Activated T-cell treated with anti-CD3 and anti-CD28 coated beads, Interleukin-2, amount 50 U/mL, for 72 hours (primary cell): Measurements from ENCODE around the gene GNG13. TPM values are rescaled to one million over a fixed set of nuclear protein-coding genes. Genes with fewer than 3 reads are reported as not detected.
"Not testable (repeated sequence)": the region's sequence is repeated elsewhere in the genome, so short reads cannot be mapped to it uniquely, and the experiment has no call there.

ENCODE experiments used
- ATAC-seq, 2 donors: fragments of 150-1000 bp; cut with Tn5 transposase; replicated peaks in 1 of 2; 2 replicates each; pipeline ENCODE4 v1.10.0; 2021; ENCODE audit warnings: moderate library complexity in 2 of 2, mild to moderate bottlenecking in 1 of 2
- DNase-seq, 2 donors: peaks; one replicate each; pipeline ENCODE4 v3.0.0; 2021 to 2022; ENCODE audit warnings: mixed read lengths in 1 of 2
- H3K27ac Mint-ChIP-seq: one replicate; pipeline ENCODE4 v1.8.0; 2022; ENCODE audit warnings: mild to moderate bottlenecking, moderate library complexity, mixed read lengths
- H3K27me3 Mint-ChIP-seq: one replicate; pipeline ENCODE4 v1.8.0; 2022; ENCODE audit warnings: low read depth, mixed read lengths
- H3K36me3 Mint-ChIP-seq, 2 donors: one replicate each; pipeline ENCODE4 v1.8.0; 2022; ENCODE audit warnings: mixed read lengths in 2 of 2, mild to moderate bottlenecking in 1 of 2; ENCODE audit not compliant: insufficient read depth in 2 of 2
- H3K4me1 Mint-ChIP-seq: one replicate; pipeline ENCODE4 v1.8.0; 2022; ENCODE audit warnings: low read depth, mixed read lengths
- H3K4me3 Mint-ChIP-seq, 2 donors: one replicate each; pipeline ENCODE4 v1.8.0; 2022; ENCODE audit warnings: mild to moderate bottlenecking in 2 of 2, mixed read lengths in 2 of 2, moderate library complexity in 2 of 2
- H3K9me3 Mint-ChIP-seq, 2 donors: one replicate each; pipeline ENCODE4 v1.8.0; 2022; ENCODE audit warnings: mixed read lengths in 2 of 2
- total RNA-seq, 2 donors: library from RNA; stranded (reverse); gene quantifications; one replicate each; pipeline ENCODE4 v1.2.3, GENCODE V29; 2022

GNG13 gene
- total RNA-seq, 2 donors from 2014 or later: not detected

DNA sequence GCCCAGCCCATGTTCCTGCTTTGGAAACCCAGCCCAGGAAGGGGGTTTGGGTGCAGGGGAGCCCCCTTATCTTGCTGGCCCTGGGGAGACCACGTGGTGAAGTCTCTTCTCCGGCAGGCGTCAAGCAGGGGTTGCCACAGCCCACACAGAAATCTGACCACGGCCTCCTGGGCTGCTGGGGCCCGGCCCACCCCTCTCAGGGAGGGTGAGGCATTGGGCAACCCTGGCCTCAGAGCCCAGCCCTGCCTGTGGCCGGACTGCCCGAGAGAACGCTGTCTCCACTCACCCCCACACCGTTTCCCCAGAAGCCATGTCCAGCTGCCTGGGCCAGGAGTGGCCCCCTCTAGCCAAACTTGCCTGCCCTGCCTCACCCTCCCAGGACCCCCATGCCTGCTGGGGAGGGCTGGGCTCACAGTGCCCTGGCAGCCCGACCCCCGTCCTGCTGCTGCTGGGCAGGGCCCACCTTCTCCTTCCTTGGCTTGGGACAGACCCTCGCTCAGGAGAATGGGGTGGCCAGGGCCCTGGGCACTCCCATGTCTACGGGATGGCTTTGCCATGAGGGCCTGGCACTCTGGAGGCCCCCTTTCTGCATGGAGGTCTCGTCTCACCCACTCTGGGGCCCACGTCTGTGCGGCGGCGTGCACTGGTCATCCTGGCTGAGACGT lies 19.1 kb downstream of the GNG13 start:
- H3K4me3 Mint-ChIP-seq: no peak overlapping the region
- no peaks in the 10 kb centered on the region for H3K27me3 Mint-ChIP-seq
- H3K36me3 Mint-ChIP-seq: no peaks in the 10 kb centered on the region
- ATAC-seq: no peak
- H3K9me3 Mint-ChIP-seq: no peaks in the 10 kb centered on the region
- DNase-seq: no peak
- H3K4me1 Mint-ChIP-seq: peaks cover 9% of the 10 kb centered on the region
- no peak overlapping the region for H3K27ac Mint-ChIP-seq

DNA sequence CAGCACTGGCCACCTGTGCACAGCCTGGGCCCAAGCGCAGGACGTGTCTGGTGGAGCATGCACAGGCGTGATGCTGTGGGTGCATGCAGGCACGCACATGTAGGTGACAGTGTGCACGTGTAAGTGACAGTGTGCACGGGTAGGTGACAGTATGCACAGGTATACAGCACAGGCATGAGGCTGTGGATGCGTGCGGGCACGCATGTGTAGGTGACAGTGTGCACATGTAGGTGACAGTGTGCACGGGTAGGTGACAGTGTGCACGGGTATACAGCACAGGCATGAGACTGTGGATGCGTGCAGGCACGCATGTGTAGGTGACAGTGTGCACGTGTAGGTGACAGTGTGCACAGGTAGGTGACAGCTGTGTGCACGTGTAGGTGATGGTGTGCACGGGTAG lies 20.2 kb downstream of the GNG13 start:
- no peak overlapping the region for H3K27ac Mint-ChIP-seq
- H3K36me3 Mint-ChIP-seq: no peaks in the 10 kb centered on the region
- H3K9me3 Mint-ChIP-seq: no peaks in the 10 kb centered on the region
- DNase-seq: no peak
- no peaks in the 10 kb centered on the region for H3K27me3 Mint-ChIP-seq
- H3K4me1 Mint-ChIP-seq: peaks cover 6% of the 10 kb centered on the region
- H3K4me3 Mint-ChIP-seq: no peak overlapping the region
- ATAC-seq: no peak

DNA sequence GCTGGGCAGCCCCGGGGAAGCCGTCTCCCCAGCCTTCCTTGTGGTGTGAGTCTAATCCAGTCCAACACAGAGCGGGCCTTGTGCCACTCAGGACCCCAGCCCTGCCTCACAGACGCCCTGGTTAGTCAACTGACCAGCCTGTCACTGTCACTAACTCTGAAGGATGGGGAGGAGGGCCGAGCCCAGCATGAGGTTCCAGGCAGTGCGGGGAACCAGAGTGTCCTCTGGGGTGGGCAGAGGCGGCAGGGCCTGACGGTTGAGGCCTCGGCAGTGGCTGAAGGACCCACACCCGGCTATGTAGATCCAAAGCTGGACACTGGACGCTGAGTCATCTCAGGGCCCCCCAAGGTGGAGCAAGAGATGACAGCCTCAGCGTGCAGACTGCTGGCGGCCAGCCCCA lies 21.0 kb downstream of the GNG13 start:
- ATAC-seq (no peak), DNase-seq (no peak)
- Mint-ChIP-seq H3K4me1 (no peaks in the 10 kb centered on the region), H3K9me3 (no peaks in the 10 kb centered on the region), H3K27me3 (no peaks in the 10 kb centered on the region), H3K4me3 (no peak overlapping the region), H3K27ac (no peak overlapping the region), H3K36me3 (no peaks in the 10 kb centered on the region)

DNA sequence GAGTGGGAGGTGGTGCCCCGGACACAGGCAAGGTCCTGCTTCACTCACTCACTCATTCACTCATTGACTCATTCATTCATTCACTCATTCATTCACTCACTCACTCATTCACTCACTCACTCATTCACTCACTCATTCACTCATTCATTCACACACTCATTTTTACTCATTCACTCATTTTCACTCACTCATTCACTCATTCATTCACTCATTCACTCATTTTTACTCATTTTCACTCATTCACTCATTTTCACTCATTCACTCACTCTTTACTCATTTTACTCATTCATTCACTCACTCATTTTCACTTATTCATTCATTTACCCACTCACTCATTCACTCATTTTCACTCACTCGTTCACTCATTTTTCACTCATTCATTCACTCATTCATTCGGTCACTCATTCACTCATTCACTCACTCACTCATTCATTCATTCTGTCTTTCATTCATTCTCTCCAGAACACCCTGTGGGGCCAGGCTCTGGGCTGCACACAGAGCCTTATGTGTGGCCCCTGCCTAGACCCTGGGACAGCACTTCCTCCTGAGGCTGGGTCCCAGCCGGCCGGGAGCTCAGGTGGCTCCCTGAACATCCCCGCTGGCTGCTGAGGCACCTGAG lies 21.5 kb downstream of the GNG13 start:
- Mint-ChIP-seq H3K27me3 (no peaks in the 10 kb centered on the region), H3K27ac (no peak overlapping the region)

DNA sequence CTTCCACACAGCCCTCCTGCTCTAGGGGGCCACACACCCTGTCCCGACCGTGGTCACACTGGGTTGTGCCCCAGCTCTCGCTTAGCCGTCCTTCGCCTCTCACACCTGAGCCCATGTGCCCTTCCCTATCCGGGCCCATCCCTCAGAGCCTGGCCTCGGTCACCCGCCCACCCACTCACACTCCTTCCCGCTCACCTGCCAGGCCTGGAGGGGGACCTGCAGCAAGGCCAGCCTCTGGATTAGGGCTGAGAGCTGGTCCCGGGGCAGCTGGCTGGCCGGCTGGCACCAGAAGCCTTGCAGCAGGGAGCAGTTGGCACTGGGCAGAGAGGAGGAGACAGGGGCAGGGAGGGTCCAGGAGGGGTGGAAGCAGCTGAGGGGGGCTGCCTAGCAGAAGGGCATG lies 22.1 kb downstream of the GNG13 start:
- Mint-ChIP-seq H3K27ac (no peak overlapping the region), H3K27me3 (no peaks in the 10 kb centered on the region), H3K4me1 (no peaks in the 10 kb centered on the region), H3K36me3 (no peaks in the 10 kb centered on the region), H3K9me3 (no peaks in the 10 kb centered on the region), H3K4me3 (no peak overlapping the region)
- DNase-seq: no peak
- ATAC-seq: no peak

More for the DNA sequence above, 21.5 kb downstream of the GNG13 start:
- no peaks in the 10 kb centered on the region for H3K9me3 Mint-ChIP-seq
- H3K4me1 Mint-ChIP-seq: no peaks in the 10 kb centered on the region
- no peak overlapping the region for H3K4me3 Mint-ChIP-seq
- no peaks in the 10 kb centered on the region for H3K36me3 Mint-ChIP-seq
- no peak for ATAC-seq
- DNase-seq: no peak

DNA sequence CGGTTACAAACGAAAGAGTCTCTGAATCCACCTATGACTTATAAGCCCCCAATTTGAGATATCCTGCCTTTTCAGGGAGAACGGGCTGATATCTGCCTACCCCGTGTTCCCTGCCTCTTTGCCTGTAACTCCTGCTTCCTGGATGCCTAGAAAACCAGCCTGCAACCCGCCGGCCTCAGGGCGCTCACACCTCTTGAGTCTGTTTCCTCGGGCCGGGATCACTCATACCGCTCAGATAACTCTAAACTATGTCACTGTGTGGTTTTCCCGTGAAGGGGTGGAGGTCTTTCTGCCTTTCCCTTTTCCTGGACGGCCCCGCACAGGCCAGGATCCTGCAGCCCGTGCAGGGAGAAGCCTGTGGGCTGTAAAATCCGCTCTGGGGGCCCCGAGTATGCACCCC lies 22.7 kb downstream of the GNG13 start:
- Mint-ChIP-seq H3K27ac (no peak overlapping the region), H3K4me1 (no peaks in the 10 kb centered on the region), H3K9me3 (no peaks in the 10 kb centered on the region), H3K27me3 (no peaks in the 10 kb centered on the region), H3K4me3 (no peak overlapping the region), H3K36me3 (no peaks in the 10 kb centered on the region)
- no peak for DNase-seq
- no peak for ATAC-seq

DNA sequence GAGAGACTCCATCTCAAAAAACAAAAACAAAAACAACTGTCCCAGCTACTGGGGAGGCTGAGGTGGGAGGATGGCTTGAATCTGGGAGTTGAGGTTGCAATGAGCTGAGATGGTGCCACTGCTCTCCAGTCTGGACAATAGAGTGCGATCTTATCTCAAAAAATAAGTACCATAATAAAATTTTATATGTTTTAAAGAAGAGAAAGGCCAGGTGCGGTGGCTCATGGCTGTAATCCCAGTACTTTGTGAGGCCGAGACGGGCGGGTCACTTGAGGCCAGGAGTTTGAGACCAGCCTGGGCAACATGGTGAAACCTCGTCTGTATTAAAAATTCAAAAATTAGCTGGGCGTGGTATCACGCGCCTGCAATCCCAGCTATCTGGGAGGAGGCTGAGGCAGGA lies 23.7 kb downstream of the GNG13 start:
- ATAC-seq (no peak), DNase-seq (no peak)
- no peaks in the 10 kb centered on the region for H3K36me3 Mint-ChIP-seq
- no peak overlapping the region for H3K27ac Mint-ChIP-seq
- no peaks in the 10 kb centered on the region for H3K27me3 Mint-ChIP-seq
- H3K9me3 Mint-ChIP-seq: no peaks in the 10 kb centered on the region
- H3K4me1 Mint-ChIP-seq: no peaks in the 10 kb centered on the region
- no peak overlapping the region for H3K4me3 Mint-ChIP-seq

DNA sequence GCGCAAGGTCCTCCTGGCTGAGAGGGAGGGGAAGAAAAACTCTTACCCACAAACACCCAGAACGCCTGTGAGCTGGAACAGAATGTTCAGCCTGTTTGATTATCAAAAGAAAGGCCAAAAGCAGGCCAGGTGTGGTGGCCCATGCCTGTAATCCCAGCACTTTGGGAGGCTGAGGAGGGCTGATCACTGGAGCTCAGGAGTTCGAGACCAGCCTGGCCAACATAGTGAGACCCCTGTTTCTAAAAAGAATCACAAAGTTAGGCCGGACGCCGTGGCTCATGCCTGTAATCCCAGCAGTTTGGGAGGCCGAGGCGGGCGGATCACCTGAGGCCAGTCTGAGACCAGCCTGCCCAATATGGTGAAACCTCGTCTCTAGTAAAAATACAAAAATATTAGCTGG lies 24.2 kb downstream of the GNG13 start:
- not testable (repeated sequence) for H3K4me3 Mint-ChIP-seq, H3K4me1 Mint-ChIP-seq, DNase-seq, H3K27ac Mint-ChIP-seq, H3K36me3 Mint-ChIP-seq, ATAC-seq, H3K9me3 Mint-ChIP-seq, H3K27me3 Mint-ChIP-seq

DNA sequence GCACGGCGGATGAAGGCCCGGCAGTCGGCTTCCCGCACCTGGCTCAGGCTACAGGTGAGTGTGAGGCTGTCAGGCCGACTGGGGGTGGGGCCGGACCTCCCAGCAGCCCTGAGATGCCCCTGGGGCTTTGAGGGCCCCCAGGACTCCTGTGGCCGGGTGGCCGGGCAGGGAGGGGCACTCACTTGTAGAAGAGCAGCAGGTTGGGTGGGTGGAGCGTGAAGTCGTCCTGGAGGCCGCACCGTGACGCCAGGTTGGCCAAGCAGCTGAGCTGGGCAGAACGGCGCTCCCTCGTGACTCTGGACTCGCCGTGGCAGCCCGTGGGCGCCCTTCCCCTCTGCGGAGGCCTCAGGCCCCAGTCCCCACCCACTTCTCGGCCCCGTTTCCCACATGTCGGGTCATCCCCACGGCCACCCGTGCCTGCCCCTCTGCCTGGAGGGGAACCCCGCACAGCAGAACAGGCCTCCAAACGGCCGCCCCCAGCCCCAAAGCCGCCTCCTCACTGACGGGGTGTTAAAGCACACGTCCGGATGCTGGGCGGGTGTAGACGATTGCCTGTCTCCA lies 25.2 kb downstream of the GNG13 start:
- Mint-ChIP-seq H3K4me3 (no peak overlapping the region), H3K27ac (no peak overlapping the region), H3K9me3 (no peaks in the 10 kb centered on the region), H3K4me1 (no peaks in the 10 kb centered on the region), H3K36me3 (no peaks in the 10 kb centered on the region), H3K27me3 (no peaks in the 10 kb centered on the region)
- DNase-seq (no peak), ATAC-seq (no peak)

DNA sequence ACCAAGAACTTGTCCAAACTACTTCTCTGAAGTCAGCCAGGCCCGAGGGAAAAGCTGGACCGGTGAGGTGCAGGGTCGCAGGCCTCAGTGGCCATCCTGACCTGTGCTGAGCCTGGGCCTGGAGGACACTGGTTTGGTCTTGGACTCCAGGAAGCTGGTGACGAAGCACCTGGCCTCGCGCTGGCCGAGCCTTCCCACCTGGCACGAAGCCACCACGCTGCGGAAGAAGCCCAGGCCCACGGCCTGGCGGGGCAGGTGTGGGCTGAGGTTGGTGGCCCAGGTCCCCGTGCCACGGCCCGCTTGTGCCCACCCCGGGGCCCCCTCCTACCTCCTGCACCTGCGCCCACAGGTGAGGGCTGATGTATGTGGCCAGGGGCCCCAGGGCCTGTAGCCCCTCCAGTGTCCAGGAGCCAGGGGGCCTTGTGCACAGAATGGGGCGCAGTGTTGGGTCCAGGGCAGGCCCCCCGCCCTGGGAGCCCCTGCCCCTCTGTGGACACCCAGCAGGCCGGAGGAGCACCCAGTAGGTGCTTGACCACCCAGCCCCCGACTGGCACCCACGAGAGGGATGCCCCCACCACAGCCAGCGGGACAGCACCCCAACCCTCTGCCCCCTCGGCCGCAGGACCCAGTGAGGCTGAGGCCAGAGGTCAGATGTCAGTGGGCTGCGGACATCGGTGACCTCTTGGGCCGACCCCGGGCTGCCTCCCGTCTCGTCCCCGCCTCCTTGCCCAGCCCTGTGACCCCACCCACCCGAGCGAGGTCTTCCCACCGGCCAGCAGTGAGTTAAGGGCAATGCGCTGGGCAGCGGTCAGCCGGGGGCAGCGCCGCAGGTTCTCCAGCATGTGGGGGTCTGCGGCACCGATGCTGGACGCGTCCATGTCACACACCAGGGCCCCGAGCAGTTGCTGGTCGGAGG lies 26.2 kb downstream of the GNG13 start:
- Mint-ChIP-seq H3K4me1 (no peaks in the 10 kb centered on the region), H3K27me3 (no peaks in the 10 kb centered on the region), H3K36me3 (no peaks in the 10 kb centered on the region), H3K4me3 (no peak overlapping the region), H3K9me3 (no peaks in the 10 kb centered on the region), H3K27ac (no peak overlapping the region)
- ATAC-seq (no peak), DNase-seq (no peak)

DNA sequence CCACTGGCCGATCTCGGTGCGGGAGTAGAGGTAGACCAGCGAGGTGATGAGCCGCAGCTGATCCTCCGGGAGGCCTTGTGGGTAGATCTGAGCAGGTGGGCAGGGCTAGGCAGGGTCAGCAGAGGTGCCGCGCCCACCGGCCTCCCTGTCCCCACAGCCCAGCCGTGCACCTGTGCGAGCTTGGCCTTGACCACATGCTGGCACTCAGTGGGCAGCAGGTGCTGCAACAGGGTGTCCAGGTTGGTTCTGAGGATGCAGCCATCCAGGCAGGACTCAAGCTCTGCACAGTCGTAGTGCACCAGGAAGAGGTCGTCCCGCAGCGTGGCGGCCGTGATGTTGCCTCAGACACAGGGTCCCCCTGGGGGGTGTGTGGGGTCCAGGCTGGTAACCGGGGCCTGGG lies 27.6 kb downstream of the GNG13 start:
- Mint-ChIP-seq H3K4me3 (no peak overlapping the region), H3K9me3 (no peaks in the 10 kb centered on the region), H3K36me3 (no peaks in the 10 kb centered on the region)

DNA sequence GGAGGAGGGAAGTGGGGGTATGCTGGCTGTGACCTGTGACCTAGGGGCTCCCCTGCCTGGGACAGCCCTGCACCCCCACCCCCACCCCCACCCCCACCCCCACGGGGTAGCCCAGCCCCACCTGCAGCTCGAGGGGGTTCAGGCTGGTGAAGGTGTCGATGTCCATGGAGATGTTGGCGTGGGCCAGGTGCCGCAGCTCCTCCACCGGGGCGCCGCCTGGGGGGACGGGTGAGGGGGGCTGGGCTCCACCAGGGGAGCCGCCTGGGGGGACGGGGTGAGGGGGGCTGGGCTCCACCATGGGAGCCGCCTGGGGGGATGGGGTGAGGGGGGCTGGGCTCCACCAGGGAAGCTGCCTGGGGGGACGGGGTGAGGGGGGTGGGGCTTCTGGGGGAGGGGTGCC lies 30.1 kb downstream of the GNG13 start:
- H3K4me3 Mint-ChIP-seq: no peak overlapping the region
- no peak overlapping the region for H3K27ac Mint-ChIP-seq
- H3K4me1 Mint-ChIP-seq: no peaks in the 10 kb centered on the region
- H3K9me3 Mint-ChIP-seq: no peaks in the 10 kb centered on the region
- DNase-seq (no peak), ATAC-seq (no peak)
- no peaks in the 10 kb centered on the region for H3K36me3 Mint-ChIP-seq
- no peaks in the 10 kb centered on the region for H3K27me3 Mint-ChIP-seq

More for the DNA sequence above, 27.6 kb downstream of the GNG13 start:
- no peaks in the 10 kb centered on the region for H3K4me1 Mint-ChIP-seq
- ATAC-seq: no peak
- DNase-seq: no peak
- no peaks in the 10 kb centered on the region for H3K27me3 Mint-ChIP-seq
- no peak overlapping the region for H3K27ac Mint-ChIP-seq

DNA sequence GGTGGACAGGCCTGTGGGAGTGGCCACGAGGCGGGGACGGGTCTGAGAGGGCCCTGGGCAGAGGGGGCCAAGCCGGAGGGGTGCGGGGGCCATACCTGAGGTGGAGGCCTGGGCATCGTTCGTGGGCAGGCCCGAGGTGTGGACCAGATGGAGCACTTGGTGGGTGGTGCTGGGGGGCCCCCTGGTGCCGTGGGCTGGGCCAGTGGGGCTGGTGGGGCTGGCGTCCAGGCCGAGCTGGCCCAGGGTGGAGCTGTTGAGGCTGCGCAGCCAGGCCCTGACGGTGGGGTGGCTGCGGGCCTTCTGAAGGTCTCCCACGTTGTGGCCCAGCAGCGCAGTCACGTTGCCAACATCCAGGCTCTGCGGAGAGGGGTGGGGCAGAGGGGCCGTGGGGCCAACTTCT lies 30.6 kb downstream of the GNG13 start:
- no peaks in the 10 kb centered on the region for H3K27me3 Mint-ChIP-seq
- DNase-seq (no peak), ATAC-seq (no peak)
- H3K27ac Mint-ChIP-seq: no peak overlapping the region
- no peaks in the 10 kb centered on the region for H3K9me3 Mint-ChIP-seq
- H3K36me3 Mint-ChIP-seq: no peaks in the 10 kb centered on the region
- no peak overlapping the region for H3K4me3 Mint-ChIP-seq
- H3K4me1 Mint-ChIP-seq: no peaks in the 10 kb centered on the region
